Testis (tissue), 3 donors: ENCODE data around the gene PKHD1. TPM values are rescaled to one million over a fixed set of nuclear protein-coding genes. Genes with fewer than 3 reads are reported as not detected.

ENCODE experiments used
- DNase-seq: peaks from one replicate; pipeline ENCODE4 v3.0.0-alpha.2; 2019
- H3K27ac ChIP-seq, 2 donors: fragments of 200-600 bp; sonication (generic); one replicate each; pipeline ENCODE4 v1.5.1; 2019
- H3K27me3 ChIP-seq: fragments of 200-600 bp; sonication (generic); one replicate; pipeline ENCODE4 v1.5.1; 2019
- H3K36me3 ChIP-seq: fragments of 200-600 bp; sonication (generic); one replicate; pipeline ENCODE4 v1.5.1; 2017; ENCODE audit warnings: low read depth; ENCODE audit errors: missing control alignments
- H3K4me1 ChIP-seq: fragments of 200-600 bp; sonication (generic); one replicate; pipeline ENCODE4 v1.5.1; 2019
- H3K4me3 ChIP-seq, 2 donors: fragments of 200-600 bp; sonication (generic); one replicate each; pipeline ENCODE4 v1.5.1; 2017 to 2019
- H3K9me3 ChIP-seq: fragments of 200-600 bp; sonication (generic); one replicate; pipeline ENCODE4 v1.5.1; 2017
- CTCF ChIP-seq, 3 experiments: fragments of 450-650 bp in 2 of 3; fragments of 200-600 bp in 1 of 3; sonication (generic) in 1 of 3; IDR thresholded peaks; one replicate each; pipeline ENCODE4 v1.5.1; 2016 to 2019; ENCODE audit warnings: antibody characterized with exemption in 3 of 3, mild to moderate bottlenecking in 2 of 3, moderate library complexity in 1 of 3
- POLR2A ChIP-seq: fragments of 450-650 bp; IDR thresholded peaks from one replicate; pipeline ENCODE4 v1.6.1; 2017; ENCODE audit warnings: antibody characterized with exemption, mild to moderate bottlenecking, moderate library complexity
- WGBS, 2 donors: methylation state at CpG; one replicate each; pipeline ENCODE4 v1.1.5; 2018; 5-methylcytosine and 5-hydroxymethylcytosine counted together
- intact Hi-C: fragments of 100-400 bp; cut with DNase I; formaldehyde crosslinking; loops from one replicate; pipeline ENCODE4 v1.15.1; 2023; ENCODE audit warnings: low total_unique reads
- polyA plus RNA-seq: library from polyadenylated mRNA; stranded (reverse); fragments of 350-450 nt; fragmentation: Illumina TruSeq; extraction: RNeasy Lipid Tissue Mini Kit (QIAGEN cat#74804); gene quantifications from one replicate; pipeline ENCODE4 v1.2.3, GENCODE V29; 2014; ENCODE audit warnings: low read depth, low replicate concordance; ENCODE audit not compliant: insufficient read depth
- total RNA-seq, 2 donors: library from RNA; depleted of rRNA; stranded (reverse); fragments of >200 nt; gene quantifications; one replicate each; pipeline ENCODE4 v1.2.3, GENCODE V29; 2016

Gene PKHD1
- total and polyA plus RNA-seq, 3 donors from 2014 or later: 1.3 to 2.3 (median 1.7) TPM

- WGBS, 2 donors: 65 to 67% methylated on average over 1 of the region's 1 CpG
- intact Hi-C loops: no loop called here
- TF ChIP-seq CTCF (IDR thresholded peaks at IDR 0.05): no peak
- no peak for TF ChIP-seq POLR2A
Observed at GRCh38 chr6:51594981-51595380, 492.4 kb downstream of the PKHD1 start.

GRCh38 chr6:51585264-51585663 lies 502.1 kb downstream of the PKHD1 start:
- Histone ChIP-seq H3K9me3 (no peaks in the 10 kb centered on the region), H3K36me3 (no peaks in the 10 kb centered on the region), H3K4me3 (no peak overlapping the region), H3K27me3 (no peaks in the 10 kb centered on the region), H3K4me1 (no peaks in the 10 kb centered on the region), H3K27ac (no peak overlapping the region)
- no peak for DNase-seq
- intact Hi-C loops: no loop called here
- TF ChIP-seq CTCF (IDR thresholded peaks at IDR 0.05) (no peak), POLR2A (no peak)

More at GRCh38 chr6:51594981-51595380, 492.4 kb downstream of the PKHD1 start:
- H3K4me1 ChIP-seq: no peaks in the 10 kb centered on the region
- H3K4me3 ChIP-seq: no peak overlapping the region
- H3K9me3 ChIP-seq: no peaks in the 10 kb centered on the region
- DNase-seq: no peak
- no peak overlapping the region for H3K27ac ChIP-seq
- no peaks in the 10 kb centered on the region for H3K27me3 ChIP-seq
- H3K36me3 ChIP-seq: no peaks in the 10 kb centered on the region

- no peak overlapping the region for H3K4me3 ChIP-seq
- H3K4me1 ChIP-seq: no peaks in the 10 kb centered on the region
- intact Hi-C loops: no loop called here
- 91 to 93% methylated on average over 3 of the region's 3 CpGs for WGBS, 2 donors
- no peaks in the 10 kb centered on the region for H3K36me3 ChIP-seq
- H3K9me3 ChIP-seq: no peaks in the 10 kb centered on the region
- H3K27ac ChIP-seq: no peak overlapping the region
- H3K27me3 ChIP-seq: no peaks in the 10 kb centered on the region
- DNase-seq: no peak
- TF ChIP-seq CTCF (IDR thresholded peaks at IDR 0.05) (no peak), POLR2A (no peak)
Observed at GRCh38 chr6:51584163-51584562, 503.2 kb downstream of the PKHD1 start.

GRCh38 chr6:51578994-51579393 lies 508.4 kb downstream of the PKHD1 start:
- H3K4me3 ChIP-seq: no peak overlapping the region
- intact Hi-C loops: no loop called here
- TF ChIP-seq CTCF (IDR thresholded peaks at IDR 0.05) (no peak), POLR2A (no peak)
- no peaks in the 10 kb centered on the region for H3K4me1 ChIP-seq
- no peaks in the 10 kb centered on the region for H3K9me3 ChIP-seq
- WGBS, 2 donors: 76 to 82% methylated on average over 5 of the region's 5 CpGs
- no peaks in the 10 kb centered on the region for H3K27me3 ChIP-seq
- no peaks in the 10 kb centered on the region for H3K36me3 ChIP-seq
- no peak for DNase-seq
- H3K27ac ChIP-seq: no peak overlapping the region

GRCh38 chr6:51578362-51578761 lies 509.1 kb downstream of the PKHD1 start:
- Histone ChIP-seq H3K4me1 (no peaks in the 10 kb centered on the region), H3K27me3 (no peaks in the 10 kb centered on the region), H3K27ac (no peak overlapping the region), H3K9me3 (no peaks in the 10 kb centered on the region), H3K4me3 (no peak overlapping the region), H3K36me3 (no peaks in the 10 kb centered on the region)
- 69 to 78% methylated on average over 2 of the region's 2 CpGs for WGBS, 2 donors
- TF ChIP-seq CTCF (IDR thresholded peaks at IDR 0.05): no peak
- TF ChIP-seq POLR2A: no peak
- intact Hi-C loops: no loop called here
- no peak for DNase-seq
